Activated naive CD4-positive, alpha-beta T cell (primary cell): Measurements from ENCODE around the gene TRDN.
"Not testable (repeated sequence)": the region's sequence is repeated elsewhere in the genome, so short reads cannot be mapped to it uniquely, and the experiment has no call there.

ENCODE experiments used
- DNase-seq, 4 experiments: peaks; one replicate each; lab custom pipeline; 2025; lab: John Stamatoyannopoulos, UW

Gene TRDN

DNA sequence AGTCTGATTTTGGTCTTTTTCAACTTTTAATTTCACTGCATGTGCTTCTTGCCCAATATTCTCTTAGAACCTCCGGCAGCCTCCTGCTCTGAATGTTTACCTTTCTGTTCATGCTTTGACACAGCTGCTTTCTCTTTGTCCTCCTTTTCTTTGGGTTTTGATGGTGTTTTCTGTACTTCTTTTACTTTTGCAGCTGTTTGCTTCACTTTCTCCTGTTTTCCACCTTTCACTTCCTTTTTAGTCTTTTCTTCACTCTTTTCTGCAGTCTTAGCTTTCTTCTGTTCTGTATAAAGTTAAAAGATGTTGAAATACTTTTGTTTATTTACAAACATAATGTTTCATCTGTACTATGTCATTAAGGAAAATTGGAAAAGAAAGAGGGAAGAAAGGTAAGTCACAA, 133.1 kb downstream of the TRDN start:
- DNase-seq, result no peak

DNA sequence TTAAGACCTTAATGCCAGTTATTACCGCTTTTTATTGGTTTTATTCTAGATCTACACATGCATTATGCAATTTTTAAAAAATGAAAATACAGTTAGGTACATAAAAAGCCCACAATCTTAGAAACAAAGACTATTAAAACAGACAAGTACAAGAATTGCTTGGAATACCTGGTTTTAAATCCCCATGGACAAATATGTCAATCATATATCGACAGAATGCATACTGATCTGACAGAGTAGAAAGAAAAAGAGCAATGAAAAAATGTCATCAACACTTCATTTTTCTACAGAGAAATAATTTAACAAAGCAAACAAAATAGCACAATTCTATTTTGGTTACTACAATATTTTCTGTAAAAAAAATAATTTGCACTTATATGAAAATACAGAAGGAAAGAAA, 139.7 kb downstream of the TRDN start:
- no peak for DNase-seq

GRCh38 chr6:123489589-123489988, 147.2 kb downstream of the TRDN start:
- no peak for DNase-seq

DNA sequence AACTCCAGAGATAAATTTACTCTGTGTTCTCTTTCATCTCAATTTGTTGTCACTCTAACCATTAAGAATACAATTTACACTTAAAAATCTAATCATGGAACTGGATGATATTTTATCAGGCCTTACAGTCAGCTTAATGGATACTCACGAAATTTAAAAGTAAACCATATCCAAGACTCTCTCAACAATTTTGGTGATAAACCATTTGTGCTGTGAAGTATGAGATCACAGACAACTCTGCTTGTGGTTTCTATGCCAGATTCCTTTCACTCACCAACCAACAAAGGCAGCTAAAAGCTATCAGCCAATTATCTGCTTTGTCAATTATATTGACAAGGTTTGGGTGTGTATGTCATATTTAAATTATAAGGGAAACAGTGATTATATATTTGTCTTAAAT, 155.8 kb downstream of the TRDN start:
- DNase-seq, result no peak

DNA sequence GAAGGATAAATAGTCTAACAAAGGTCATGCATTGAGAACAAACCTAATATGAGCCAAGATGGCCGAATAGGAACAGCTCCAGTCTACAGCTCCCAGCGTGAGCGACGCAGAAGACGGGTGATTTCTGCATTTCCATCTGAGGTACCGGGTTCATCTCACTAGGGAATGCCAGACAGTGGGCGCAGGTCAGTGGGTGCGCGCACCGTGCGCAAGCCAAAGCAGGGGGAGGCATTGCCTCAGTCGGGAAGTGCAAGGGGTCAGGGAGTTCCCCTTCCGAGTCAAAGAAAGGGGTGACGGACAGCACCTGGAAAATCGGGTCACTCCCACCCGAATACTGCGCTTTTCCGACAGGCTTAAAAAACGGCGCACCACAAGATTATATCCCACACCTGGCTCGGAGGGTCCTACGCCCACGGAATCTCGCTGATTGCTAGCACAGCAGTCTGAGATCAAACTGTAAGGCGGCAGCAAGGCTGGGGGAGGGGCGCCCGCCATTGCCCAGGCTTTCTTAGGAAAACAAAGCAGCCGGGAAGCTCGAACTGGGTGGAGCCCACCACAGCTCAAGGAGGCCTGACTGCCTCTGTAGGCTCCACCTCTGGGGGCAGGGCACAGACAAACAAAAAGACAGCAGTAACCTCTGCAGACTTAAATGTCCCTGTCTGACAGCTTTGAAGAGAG, 164.6 kb downstream of the TRDN start:
- DNase-seq, result not testable (repeated sequence)

GRCh38 chr6:123467392-123467791, 169.4 kb downstream of the TRDN start:
- DNase-seq, result no peak

GRCh38 chr6:123462152-123462551, 174.6 kb downstream of the TRDN start:
- no peak for DNase-seq

- DNase-seq, result no peak
Observed at GRCh38 chr6:123458218-123458617, 178.5 kb downstream of the TRDN start.

GRCh38 chr6:123456836-123457235, 179.9 kb downstream of the TRDN start:
- no peak for DNase-seq

DNA sequence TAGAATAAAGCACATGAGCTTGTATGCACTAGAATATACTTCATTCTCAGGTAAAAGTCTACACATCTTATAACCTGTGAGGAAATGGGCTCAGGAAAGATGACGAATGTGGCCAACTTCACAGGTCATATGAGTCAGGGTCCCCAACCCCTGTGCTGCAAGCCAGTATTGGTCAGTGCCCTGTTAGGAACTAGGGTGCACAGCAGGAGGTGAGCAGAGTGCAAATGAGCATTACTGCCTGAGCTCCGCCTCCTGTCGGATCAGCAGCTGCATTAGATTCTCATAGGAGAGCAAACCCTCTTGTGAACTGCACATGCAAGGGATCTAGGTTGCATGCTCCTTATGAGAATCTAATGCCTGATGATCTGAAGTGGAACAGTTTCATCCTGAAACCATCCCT, 182.3 kb downstream of the TRDN start:
- DNase-seq, result no peak

DNA sequence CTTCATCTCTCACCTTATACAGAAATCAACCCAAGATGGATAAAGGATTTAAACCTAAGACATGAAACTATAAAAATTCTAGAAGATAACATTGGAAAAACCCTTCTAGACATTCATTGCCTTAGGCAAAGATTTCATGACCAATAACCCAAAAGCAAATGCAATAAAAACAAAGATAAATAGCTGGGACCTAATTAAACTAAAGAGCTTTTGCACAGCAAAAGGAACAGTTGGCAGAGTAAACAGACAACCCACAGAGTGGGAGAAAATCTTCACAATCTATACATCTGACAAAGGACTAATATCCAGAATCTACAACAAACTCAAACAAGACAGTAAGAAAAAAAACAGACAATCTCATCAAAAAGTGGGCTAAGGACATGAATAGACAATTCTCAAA, 183.7 kb downstream of the TRDN start:
- not testable (repeated sequence) for DNase-seq

DNA sequence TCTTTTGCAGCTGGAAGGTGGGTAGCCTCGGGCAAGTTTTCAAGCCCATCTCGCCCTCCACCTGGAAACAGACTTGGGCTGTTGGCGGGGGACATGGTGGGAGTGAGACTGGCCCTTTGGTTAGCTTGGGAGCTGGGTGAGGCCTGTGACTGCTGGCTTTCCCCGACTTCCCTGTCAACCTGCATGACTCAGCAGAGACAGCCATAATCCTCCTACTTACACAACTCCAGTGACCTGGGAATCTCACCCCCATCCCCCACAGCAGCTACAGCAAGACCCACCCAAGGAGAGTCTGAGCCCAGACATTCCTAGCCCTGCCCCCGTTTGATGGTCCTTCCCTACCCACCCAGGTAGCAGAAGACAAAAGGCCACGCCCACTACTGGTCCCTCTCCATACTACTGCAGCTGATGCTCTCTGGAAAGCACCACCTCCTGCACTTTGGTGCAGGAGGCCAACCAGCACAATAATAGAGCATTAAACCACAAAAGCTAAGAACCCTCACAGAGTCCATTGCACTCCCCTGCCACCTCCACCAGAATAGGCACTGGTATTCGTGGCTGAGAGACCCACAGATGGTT, 188.4 kb downstream of the TRDN start:
- DNase-seq, result no peak

DNA sequence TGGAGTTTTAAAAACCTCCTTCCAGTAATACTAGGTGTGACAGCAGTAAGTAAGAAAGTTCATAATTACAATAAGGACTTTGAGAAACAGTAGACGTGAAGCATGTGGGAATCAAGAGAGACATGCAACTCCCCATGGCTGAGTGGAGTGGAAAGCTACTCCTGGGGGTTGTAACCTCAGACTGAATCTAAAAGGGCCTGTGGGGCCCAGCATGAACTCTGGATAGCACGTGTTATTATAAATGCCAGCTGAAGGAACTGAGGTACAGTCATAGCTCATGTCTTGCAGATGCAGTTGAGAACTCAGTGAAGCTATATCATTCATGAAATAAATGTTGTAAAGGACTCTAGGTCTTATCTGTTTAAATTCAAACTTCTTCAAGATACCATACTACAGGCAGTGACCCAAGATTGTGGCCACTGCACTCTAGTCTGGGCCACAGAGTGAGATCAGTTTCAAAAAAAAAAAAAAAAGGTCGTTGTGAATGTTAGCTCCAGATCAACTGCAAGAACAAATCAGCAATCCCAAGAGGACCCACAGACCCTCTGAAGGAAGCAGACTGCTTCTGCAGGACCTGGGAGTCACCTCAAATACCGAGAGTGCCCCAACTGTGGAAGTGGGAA, 189.3 kb downstream of the TRDN start:
- DNase-seq, result no peak

DNA sequence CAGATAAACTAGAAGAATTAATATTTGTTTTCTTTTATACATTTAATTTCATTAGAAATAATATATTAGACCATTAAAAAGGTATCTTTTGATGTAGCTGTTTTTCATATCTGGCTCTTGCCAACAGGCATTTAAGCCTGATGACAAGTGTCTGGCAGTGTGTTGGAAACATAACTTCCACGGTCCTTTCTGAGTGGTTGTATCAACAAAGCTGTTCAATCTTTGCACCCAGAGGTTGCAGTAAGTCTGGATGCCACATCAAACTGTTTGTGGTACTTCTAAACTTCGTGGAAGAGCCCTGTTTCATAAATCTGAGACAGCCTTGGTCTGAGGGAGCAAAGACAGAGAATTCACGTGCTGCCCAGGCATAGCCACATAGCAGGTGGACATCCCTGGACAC, 197.4 kb downstream of the TRDN start:
- no peak for DNase-seq

- DNase-seq, result no peak
Observed at GRCh38 chr6:123434186-123434585, 202.6 kb downstream of the TRDN start.

DNA sequence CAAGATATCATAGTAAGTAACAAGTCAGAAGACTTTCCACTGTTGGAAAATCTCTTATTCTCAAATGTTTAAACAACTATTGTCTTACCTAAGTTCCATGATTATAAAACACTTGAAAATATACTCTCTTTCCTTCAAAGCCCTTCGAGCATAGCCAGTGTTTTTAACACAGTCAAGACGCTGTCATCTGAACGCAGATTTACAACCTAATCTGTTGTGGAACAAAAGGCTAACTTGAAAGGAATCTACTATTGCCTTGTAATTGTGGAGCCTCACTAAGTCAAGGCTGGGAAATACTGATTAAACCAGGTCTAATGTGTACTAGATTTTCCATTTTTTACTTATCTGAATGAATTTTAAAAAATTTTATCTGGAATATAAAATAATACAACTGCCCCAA, 205.8 kb downstream of the TRDN start:
- DNase-seq, result no peak

DNA sequence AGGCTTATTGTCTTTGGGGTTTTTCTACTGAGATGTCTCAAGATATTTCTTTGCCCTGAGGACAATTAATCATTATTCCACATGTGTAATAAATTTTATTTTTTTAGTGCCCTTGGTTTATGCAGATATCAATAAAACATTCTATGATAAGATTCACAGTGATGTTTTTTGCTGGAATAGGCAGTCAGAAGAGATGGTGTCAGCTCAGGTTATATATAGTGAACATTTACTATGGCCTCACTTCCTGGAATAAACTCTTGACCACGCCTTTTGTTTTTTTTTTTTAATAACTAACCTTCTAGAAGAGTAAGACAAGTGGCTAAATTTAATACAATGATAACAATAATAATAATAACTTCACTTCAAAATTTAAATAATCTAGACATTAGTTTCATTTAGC, 209.7 kb downstream of the TRDN start:
- no peak for DNase-seq

- DNase-seq, result no peak
Observed at GRCh38 chr6:123423130-123423529, 213.6 kb downstream of the TRDN start.

GRCh38 chr6:123420512-123420911, 216.2 kb downstream of the TRDN start:
- no peak for DNase-seq

GRCh38 chr6:123418071-123418470, 218.7 kb downstream of the TRDN start:
- DNase-seq, result no peak

GRCh38 chr6:123417535-123417934, 219.2 kb downstream of the TRDN start:
- DNase-seq, result no peak

DNA sequence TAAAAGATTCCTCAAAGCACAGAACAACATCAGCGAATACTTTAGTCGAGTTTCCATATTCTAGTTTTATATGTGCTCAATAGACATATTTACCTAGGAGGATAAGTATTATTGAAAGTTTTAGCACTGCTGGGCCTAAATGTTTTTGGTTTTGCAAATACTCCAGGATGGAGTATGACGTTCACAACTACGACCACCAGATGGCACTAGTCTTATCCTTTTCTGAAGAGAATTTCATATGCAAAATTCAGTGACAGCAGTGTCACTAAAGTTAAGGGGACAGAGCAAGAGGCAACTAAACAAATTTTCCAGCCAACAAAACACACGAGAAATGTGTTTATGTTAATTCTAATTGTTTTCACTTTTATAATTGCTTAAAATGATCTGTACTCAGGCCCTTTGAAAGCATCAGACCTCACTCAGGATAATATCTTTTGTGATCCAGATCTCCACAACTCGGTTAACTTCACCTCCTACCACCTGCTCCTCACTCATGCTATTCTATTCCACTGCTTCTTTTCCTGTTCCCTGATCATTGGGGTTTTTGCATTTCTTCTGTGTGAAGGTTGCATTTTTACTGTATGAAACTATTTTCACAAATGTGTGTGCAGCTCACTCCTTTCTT, 220.8 kb downstream of the TRDN start:
- no peak for DNase-seq

GRCh38 chr6:123404975-123405374, 231.8 kb downstream of the TRDN start:
- DNase-seq, result no peak
